Heart left ventricle (tissue), 16 donors: ENCODE measurements around the gene RHCG. TPM values are rescaled to one million over a fixed set of nuclear protein-coding genes. Genes with fewer than 3 reads are reported as not detected.

ENCODE experiments used
- ATAC-seq, 4 donors: fragments of 200-7000 bp; cut with Tn5 transposase; one replicate each; pipeline ENCODE4 v1.9.1; 2020 to 2022; ENCODE audit warnings: moderate library complexity in 4 of 4, mild to moderate bottlenecking in 3 of 4, moderate number of reproducible peaks in 1 of 4
- DNase-seq, 5 donors: peaks; one replicate each; pipeline ENCODE4 v3.0.0-alpha.2; 2020
- H3K27ac ChIP-seq, 12 donors: fragments of 200-600 bp; sonication (generic) in 4 of 12; one replicate each; pipeline versions ENCODE4 v1.5.0 to v1.8.0; 2016 to 2022; ENCODE audit warnings: mild to moderate bottlenecking in 2 of 12
- H3K27me3 ChIP-seq, 9 donors: fragments of 200-600 bp; sonication (generic) in 2 of 9; one replicate each; pipeline versions ENCODE4 v1.5.1 to v1.8.0; 2016 to 2022; ENCODE audit warnings: mild to moderate bottlenecking in 3 of 9
- H3K36me3 ChIP-seq, 9 donors: fragments of 200-600 bp; sonication (generic) in 2 of 9; one replicate each; pipeline versions ENCODE4 v1.5.0 to v1.8.0; 2018 to 2022; ENCODE audit warnings: mild to moderate bottlenecking in 2 of 9
- H3K4me1 ChIP-seq, 12 donors: fragments of 200-600 bp; sonication (generic) in 4 of 12; one replicate each; pipeline versions ENCODE4 v1.5.0 to v1.8.0; 2016 to 2022; ENCODE audit warnings: mild to moderate bottlenecking in 3 of 12
- H3K4me3 ChIP-seq, 12 donors: fragments of 200-600 bp; sonication (generic) in 4 of 12; one replicate each; pipeline versions ENCODE4 v1.5.0 to v1.8.0; 2017 to 2022; ENCODE audit warnings: mild to moderate bottlenecking in 9 of 12, moderate library complexity in 4 of 12
- H3K9me3 ChIP-seq, 12 donors: fragments of 200-600 bp; sonication (generic) in 4 of 12; one replicate each; pipeline versions ENCODE4 v1.5.0 to v1.8.0; 2016 to 2022; ENCODE audit warnings: mild to moderate bottlenecking in 1 of 12
- CTCF ChIP-seq, 12 donors: fragments of 200-600 bp; sonication (generic) in 4 of 12; IDR thresholded peaks; one replicate each; pipeline versions ENCODE4 v1.5.0 to v1.8.0; 2018 to 2022; ENCODE audit warnings: antibody characterized with exemption in 12 of 12, mild to moderate bottlenecking in 5 of 12
- POLR2A ChIP-seq, 2 donors: fragments of 450-650 bp; IDR thresholded peaks; one replicate each; pipeline ENCODE4 v1.6.1; 2017; ENCODE audit warnings: antibody characterized with exemption in 2 of 2, mild to moderate bottlenecking in 2 of 2, moderate library complexity in 2 of 2
- WGBS, 4 donors: extraction: QIAGEN DNeasy Blood & Tissue Kit in 2 of 4; methylation state at CpG; one replicate each; pipeline versions ENCODE4 v1.1.5 to v1.1.7; 2013 to 2018; 5-methylcytosine and 5-hydroxymethylcytosine counted together
- intact Hi-C, 10 donors: fragments of 100-400 bp; cut with DNase I; formaldehyde crosslinking; loops; one replicate each; pipeline versions ENCODE4 v1.11.1 to v1.14.2; 2022
- polyA plus RNA-seq, 2 donors: library from polyadenylated mRNA; stranded (reverse); fragments of 200-250 nt; gene quantifications; one replicate each; pipeline ENCODE4 v1.2.3, GENCODE V29; 2013
- total RNA-seq, 9 donors: library from RNA; depleted of rRNA in 2 of 9; stranded (reverse); fragments of >200 nt in 2 of 9; fragmentation: NEBNext Ultra II Directional in 3 of 9; extraction: Animal tissue kit (Norgen Biotek cat#: 25700) in 3 of 9; gene quantifications; one replicate each; pipeline versions ENCODE4 v1.1.0 to v1.2.4, GENCODE V29; 2016 to 2023
- donor health status: ischemic (EF 13 %, LVEDD 7.1; RV severe dilation, severe dysfunction).
- donor health status: healthy with polysubstance abuse.
- donor health status: DM: no; HTN: yes; CAD: no.
- donor health status: DM: no; HTN: no; CAD: no.
- donor health status: ischemic (EF 25% LVEDD 6.9; RV normal size, moderate dysfunction).
- donor health status: ischemic (EF 25% LVEDD 5.7; RV mildly dilated, moderate dysfunction).
- donor health status: healthy.
- donor health status: DM: yes; HTN: yes; CAD: no.
- donor health status: ischemic (EF 35%, LVEDD 5.7; RV mildly dilated, moderate dysfunction).
- donor health status: nonischemic (EF 11% LVEDD 7.7; RV severe dilation, severe dysfunction).
- donor health status: DM: yes; HTN: yes; CAD: no.
- donor health status: PGD.
- donor health status: ischemic (EF 29% LVEDD 5.4; RV normal size, mild dysfunction).
- donor health status: nonischemic (EF 23%, LVEDD 6.1; RV moderate dilation, normal function).

The RHCG gene
- total and polyA plus RNA-seq, 11 donors = 0.20 to 2.9 (median 0.76) TPM; not detected in 4

- DNase-seq (no peak), ATAC-seq (no peak)
- TF ChIP-seq POLR2A (IDR thresholded peaks at IDR 0.05) (no peak), CTCF (IDR thresholded peaks at IDR 0.05) (no peak)
- WGBS, 4 donors = 85 to 89% (median 87%) methylated on average over 5 of the region's 5 CpGs
- no peaks in the 10 kb centered on the region for H3K36me3 ChIP-seq
- H3K4me1 ChIP-seq = peaks cover 0 to 14% (median 5%) of the 10 kb centered on the region in 12 donors
- H3K4me3 ChIP-seq = no peak overlapping the region
- intact Hi-C loops = no loop called here
- no peaks in the 10 kb centered on the region for H3K9me3 ChIP-seq
- H3K27ac ChIP-seq = no peak overlapping the region
- H3K27me3 ChIP-seq = peaks cover 0 to 32% (median 4%) of the 10 kb centered on the region in 9 donors
Measured at GRCh38 chr15:89426500-89426899, 69.9 kb downstream of the RHCG start.

- DNase-seq (no peak), ATAC-seq (no peak)
- Histone ChIP-seq H3K27me3 (peaks cover 0 to 58% (median 18%) of the 10 kb centered on the region in 9 donors), H3K4me1 (no peaks in the 10 kb centered on the region), H3K9me3 (no peaks in the 10 kb centered on the region), H3K27ac (no peak overlapping the region), H3K4me3 (no peak overlapping the region), H3K36me3 (no peaks in the 10 kb centered on the region)
- intact Hi-C loops = no loop called here
- 23 to 29% (median 25%) methylated on average over 8 of the region's 8 CpGs for WGBS, 4 donors
- TF ChIP-seq POLR2A (IDR thresholded peaks at IDR 0.05) = no peak
- no peak for TF ChIP-seq CTCF (IDR thresholded peaks at IDR 0.05)
Measured at GRCh38 chr15:89423981-89424380, 72.4 kb downstream of the RHCG start.

Other genes with a start within 250 kb of the RHCG start
- gene POLG, start 161.8 kb downstream of the RHCG start, total RNA-seq = 10 to 100 TPM; 32.1 to 79.8 (median 38.4) TPM
- 10 to 100 TPM; 32.6 to 51.5 TPM for gene POLG, start 161.8 kb downstream of the RHCG start, polyA plus RNA-seq
- gene TICRR, start 78.9 kb upstream of the RHCG start, total RNA-seq = 1 to 10 TPM in 1 of 9 donors, under 1 TPM in 5, not detected in 3; 0.05 to 1.4 (median 0.10) TPM
- under 1 TPM in 1 of 2 donors, not detected in 1; 0.04 TPM for gene TICRR, start 78.9 kb upstream of the RHCG start, polyA plus RNA-seq
- gene KIF7, start 158.9 kb upstream of the RHCG start, total RNA-seq = 1 to 10 TPM; 2.7 to 9.2 (median 3.5) TPM
- 1 to 10 TPM; 1.3 to 3.0 TPM for gene KIF7, start 158.9 kb upstream of the RHCG start, polyA plus RNA-seq
- 100 to 1,000 TPM in 1 of 9 donors, 10 to 100 TPM in 2, 1 to 10 TPM in 4, under 1 TPM in 2; 0.28 to 143 (median 3.3) TPM for gene PLIN1, start 182.8 kb upstream of the RHCG start, total RNA-seq
- 10 to 100 TPM in 1 of 2 donors, 1 to 10 TPM in 1; 6.5 to 11.8 TPM for gene PLIN1, start 182.8 kb upstream of the RHCG start, polyA plus RNA-seq
- gene PEX11A, start 194.2 kb upstream of the RHCG start, total RNA-seq = 10 to 100 TPM in 6 of 9 donors, 1 to 10 TPM in 3; 7.0 to 23.0 (median 10.7) TPM
- gene PEX11A, start 194.2 kb upstream of the RHCG start, polyA plus RNA-seq = 10 to 100 TPM in 1 of 2 donors, 1 to 10 TPM in 1; 5.9 to 11.0 TPM
- under 1 TPM in 1 of 9 donors, not detected in 8; 0.21 TPM for gene WDR93, start 194.2 kb upstream of the RHCG start, total RNA-seq
- under 1 TPM in 1 of 2 donors, not detected in 1; 0.10 TPM for gene WDR93, start 194.2 kb upstream of the RHCG start, polyA plus RNA-seq